Cardiac fibroblast (primary cell): Measurements from ENCODE around the gene ZNF554.

ENCODE experiments used
- DNase-seq, 2 donors: peaks; one replicate each; pipeline versions ENCODE4 v3.0.0 to v3.0.0-alpha.2; 2010; ENCODE audit warnings: low read depth in 2 of 2
- H3K4me3 ChIP-seq, 2 donors: replicated peaks in 1 of 2; 1 replicate in 1 of 2; 2 replicates in 1 of 2; pipeline ENCODE4 v1.5.1; 2011; ENCODE audit warnings: low read depth in 2 of 2, low read length in 2 of 2, mild to moderate bottlenecking in 2 of 2, moderate library complexity in 1 of 2
- CTCF ChIP-seq: IDR thresholded peaks from one replicate; pipeline ENCODE4 v1.5.1; 2011; ENCODE audit warnings: low read depth, mild to moderate bottlenecking, low read length, inconsistent platforms

The ZNF554 gene

GRCh38 chr19:2834294-2834871, 14.7 kb downstream of the ZNF554 start:
- no peak overlapping the region for H3K4me3 ChIP-seq
- peak in 1 of 2 donors; percentile 11 for DNase-seq
- no peak for TF ChIP-seq CTCF

GRCh38 chr19:2837430-2837829, 17.8 kb downstream of the ZNF554 start:
- no peak overlapping the region for H3K4me3 ChIP-seq
- no peak for DNase-seq
- no peak for TF ChIP-seq CTCF

- TF ChIP-seq CTCF: peak; percentile 27
- DNase-seq: peak; percentile 99 to 100
Measured at GRCh38 chr19:2840794-2841791, 21.4 kb downstream of the ZNF554 start, which contains the start of gene ZNF555. ZNF555 (plus strand) TSS chr19:2841475; CDS start chr19:2841573, 98 bp downstream.

GRCh38 chr19:2841855-2842574, 22.3 kb downstream of the ZNF554 start:
- H3K4me3 ChIP-seq: peak overlapping the region; percentile 85 to 91
- no peak for DNase-seq
- no peak for TF ChIP-seq CTCF

More at GRCh38 chr19:2840794-2841791, 21.4 kb downstream of the ZNF554 start, which contains the start of gene ZNF555:
- peak within 1 kb of the TSS; percentile 85 to 91 for H3K4me3 ChIP-seq

GRCh38 chr19:2845107-2845506, 25.4 kb downstream of the ZNF554 start:
- no peak for TF ChIP-seq CTCF
- no peak for DNase-seq
- no peak overlapping the region for H3K4me3 ChIP-seq

GRCh38 chr19:2846180-2846894, 26.7 kb downstream of the ZNF554 start:
- no peak for TF ChIP-seq CTCF
- no peak for DNase-seq
- H3K4me3 ChIP-seq: no peak overlapping the region
